Natural killer cell (primary cell): ENCODE measurements around the gene FARP1. TPM values are rescaled to one million over a fixed set of nuclear protein-coding genes. Genes with fewer than 3 reads are reported as not detected.

Experiments used
- ATAC-seq, 3 donors: fragments of 150-1000 bp in 2 of 3; fragments of 200-7000 bp in 1 of 3; cut with Tn5 transposase; 1 replicate in 1 of 3; 2 replicates in 2 of 3; pipeline ENCODE4 v1.10.0; 2021; ENCODE audit warnings: mild to moderate bottlenecking in 2 of 3, moderate library complexity in 2 of 3
- DNase-seq, 2 donors: peaks; one replicate each; pipeline versions ENCODE4 v3.0.0 to v3.0.0-alpha.2; 2013 to 2021; ENCODE audit warnings: mixed read lengths in 1 of 2
- H3K27ac ChIP-seq: one replicate; pipeline ENCODE4 v1.5.1; 2013; ENCODE audit warnings: mild to moderate bottlenecking, low read length
- H3K27me3 ChIP-seq: one replicate; pipeline ENCODE4 v1.6.1; 2013; ENCODE audit warnings: low read length; ENCODE audit not compliant: control insufficient read depth, insufficient read depth
- H3K36me3 ChIP-seq: one replicate; pipeline ENCODE4 v1.6.1; 2013; ENCODE audit warnings: low read length; ENCODE audit not compliant: control insufficient read depth, insufficient read depth
- H3K4me1 ChIP-seq: one replicate; pipeline ENCODE4 v1.6.1; 2013; ENCODE audit warnings: low read length; ENCODE audit not compliant: control insufficient read depth, insufficient read depth
- H3K4me3 ChIP-seq: one replicate; pipeline ENCODE4 v1.5.1; 2013; ENCODE audit warnings: low read length
- H3K9me3 ChIP-seq: one replicate; pipeline ENCODE4 v1.6.1; 2013; ENCODE audit warnings: low read length; ENCODE audit not compliant: control insufficient read depth, insufficient read depth
- H3K27ac Mint-ChIP-seq, 2 donors: one replicate each; pipeline ENCODE4 v1.8.0; 2022; ENCODE audit warnings: mild to moderate bottlenecking in 2 of 2, mixed read lengths in 2 of 2, moderate library complexity in 1 of 2
- H3K27me3 Mint-ChIP-seq, 2 donors: one replicate each; pipeline ENCODE4 v1.8.0; 2022; ENCODE audit warnings: low read depth in 2 of 2, mixed read lengths in 2 of 2
- H3K36me3 Mint-ChIP-seq: one replicate; pipeline ENCODE4 v1.8.0; 2022; ENCODE audit warnings: mixed read lengths
- H3K4me1 Mint-ChIP-seq, 2 donors: one replicate each; pipeline ENCODE4 v1.8.0; 2022; ENCODE audit warnings: mixed read lengths in 2 of 2
- H3K4me3 Mint-ChIP-seq: one replicate; pipeline ENCODE4 v1.8.0; 2022; ENCODE audit warnings: mild to moderate bottlenecking, moderate library complexity, mixed read lengths
- H3K9me3 Mint-ChIP-seq, 2 donors: one replicate each; pipeline ENCODE4 v1.8.0; 2022; ENCODE audit warnings: mixed read lengths in 2 of 2
- CTCF ChIP-seq: fragments of 200-600 bp; IDR thresholded peaks from one replicate; pipeline ENCODE4 v1.8.0; 2022; ENCODE audit warnings: antibody characterized with exemption
- WGBS: methylation state at CpG from one replicate; pipeline ENCODE4 v1.1.7; 2013; ENCODE audit warnings: missing lambda C conversion rate; ENCODE audit not compliant: insufficient coverage; 5-methylcytosine and 5-hydroxymethylcytosine counted together
- intact Hi-C: fragments of 100-400 bp; cut with micrococcal nuclease; formaldehyde crosslinking; loops from one replicate; pipeline ENCODE4 v1.14.2; 2022
- total RNA-seq, 4 donors: library from RNA; stranded (reverse); fragments of 120-200 nt in 1 of 4; gene quantifications; one replicate each; pipeline versions ENCODE4 v1.2.3 to v1.2.4, GENCODE V29; 2013 to 2022

The FARP1 gene
- total RNA-seq, 3 donors from 2014 or later (not counting 1 experiment from before 2014, with no cell fraction given) = 0.71 to 1.2 (median 1.1) TPM

DNA sequence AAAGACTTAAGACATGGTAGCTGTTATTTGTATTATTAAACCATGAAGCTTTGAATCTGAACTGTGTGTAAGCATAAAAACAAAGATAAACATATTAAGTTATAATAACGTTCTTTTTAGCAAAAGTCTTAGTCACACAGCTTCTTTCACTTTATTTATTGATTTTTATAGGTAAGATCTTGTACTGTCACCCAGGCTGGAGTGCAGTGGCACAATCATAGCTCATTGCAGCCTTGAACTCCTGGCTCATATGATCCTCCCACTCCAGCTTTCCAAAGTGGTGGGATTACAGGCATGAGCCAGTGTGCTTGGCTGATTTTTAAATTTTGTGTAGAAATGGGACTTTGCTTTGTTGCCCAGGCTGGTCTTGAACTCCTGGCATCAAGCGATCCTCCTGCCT lies 13.4 kb downstream of the FARP1 start:
- Mint-ChIP-seq H3K4me3 (no peak overlapping the region), H3K27ac (no peak overlapping the region), H3K27me3 (peaks cover 11% of the 10 kb centered on the region in 2 donors), H3K4me1 (no peaks in the 10 kb centered on the region), H3K36me3 (no peaks in the 10 kb centered on the region), H3K9me3 (no peaks in the 10 kb centered on the region)
- no peaks in the 10 kb centered on the region for H3K4me1 ChIP-seq
- H3K9me3 ChIP-seq = no peaks in the 10 kb centered on the region
- no peak overlapping the region for H3K27ac ChIP-seq
- no peak for TF ChIP-seq CTCF
- intact Hi-C loops = no loop called here
- no peaks in the 10 kb centered on the region for H3K27me3 ChIP-seq
- ATAC-seq (no peak), DNase-seq (no peak)
- WGBS = 83% methylated on average over 1 of the region's 2 CpGs
- no peak overlapping the region for H3K4me3 ChIP-seq
- no peaks in the 10 kb centered on the region for H3K36me3 ChIP-seq

- H3K27ac Mint-ChIP-seq = no peak overlapping the region
- DNase-seq (no peak), ATAC-seq (no peak)
- no peak overlapping the region for H3K27ac ChIP-seq
- no peaks in the 10 kb centered on the region for H3K36me3 ChIP-seq
- no peaks in the 10 kb centered on the region for H3K4me1 Mint-ChIP-seq
- H3K9me3 Mint-ChIP-seq = peaks cover 0 to 2% of the 10 kb centered on the region in 2 donors
- no peak for TF ChIP-seq CTCF
- H3K27me3 ChIP-seq = no peaks in the 10 kb centered on the region
- no peak overlapping the region for H3K4me3 ChIP-seq
- intact Hi-C loops = no loop called here
- no peaks in the 10 kb centered on the region for H3K36me3 Mint-ChIP-seq
- no peak overlapping the region for H3K4me3 Mint-ChIP-seq
- no peaks in the 10 kb centered on the region for H3K9me3 ChIP-seq
- no peaks in the 10 kb centered on the region for H3K4me1 ChIP-seq
- H3K27me3 Mint-ChIP-seq = peaks cover 6 to 8% of the 10 kb centered on the region in 2 donors
- WGBS = 74% methylated on average over 7 of the region's 7 CpGs
Observed at GRCh38 chr13:98157188-98157587, 14.3 kb downstream of the FARP1 start.

DNA sequence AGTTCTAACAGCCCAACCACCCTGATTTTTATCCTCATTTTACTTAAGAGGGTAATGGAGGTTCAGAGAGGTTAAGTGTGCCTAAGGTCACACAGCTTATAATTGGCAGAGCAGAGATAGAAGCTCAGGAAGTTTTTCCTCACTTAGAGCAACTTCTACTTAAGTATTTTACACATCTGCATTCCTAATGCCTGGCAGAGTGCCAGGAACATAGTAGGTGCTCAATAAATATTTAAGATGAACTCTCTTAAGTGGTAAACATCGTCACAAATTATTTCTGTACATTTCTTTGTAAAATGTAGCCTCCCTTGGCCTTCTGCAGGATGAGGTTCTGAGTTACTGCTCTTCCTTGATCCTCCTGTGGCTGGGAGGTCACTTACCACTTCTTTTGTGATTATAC lies 14.7 kb downstream of the FARP1 start:
- no peak for ATAC-seq
- DNase-seq = no peak
- no peak overlapping the region for H3K27ac Mint-ChIP-seq
- H3K4me1 Mint-ChIP-seq = no peaks in the 10 kb centered on the region
- no peak overlapping the region for H3K4me3 Mint-ChIP-seq
- H3K9me3 Mint-ChIP-seq = peaks cover 0 to 2% of the 10 kb centered on the region in 2 donors
- H3K36me3 ChIP-seq = no peaks in the 10 kb centered on the region
- peaks cover 4 to 8% of the 10 kb centered on the region in 2 donors for H3K27me3 Mint-ChIP-seq
- no peak for TF ChIP-seq CTCF
- H3K27me3 ChIP-seq = no peaks in the 10 kb centered on the region
- intact Hi-C loops = no loop called here
- H3K4me1 ChIP-seq = no peaks in the 10 kb centered on the region
- no peaks in the 10 kb centered on the region for H3K36me3 Mint-ChIP-seq
- no peak overlapping the region for H3K4me3 ChIP-seq
- WGBS = 70% methylated on average over 1 of the region's 1 CpG
- H3K27ac ChIP-seq = no peak overlapping the region
- H3K9me3 ChIP-seq = no peaks in the 10 kb centered on the region

DNA sequence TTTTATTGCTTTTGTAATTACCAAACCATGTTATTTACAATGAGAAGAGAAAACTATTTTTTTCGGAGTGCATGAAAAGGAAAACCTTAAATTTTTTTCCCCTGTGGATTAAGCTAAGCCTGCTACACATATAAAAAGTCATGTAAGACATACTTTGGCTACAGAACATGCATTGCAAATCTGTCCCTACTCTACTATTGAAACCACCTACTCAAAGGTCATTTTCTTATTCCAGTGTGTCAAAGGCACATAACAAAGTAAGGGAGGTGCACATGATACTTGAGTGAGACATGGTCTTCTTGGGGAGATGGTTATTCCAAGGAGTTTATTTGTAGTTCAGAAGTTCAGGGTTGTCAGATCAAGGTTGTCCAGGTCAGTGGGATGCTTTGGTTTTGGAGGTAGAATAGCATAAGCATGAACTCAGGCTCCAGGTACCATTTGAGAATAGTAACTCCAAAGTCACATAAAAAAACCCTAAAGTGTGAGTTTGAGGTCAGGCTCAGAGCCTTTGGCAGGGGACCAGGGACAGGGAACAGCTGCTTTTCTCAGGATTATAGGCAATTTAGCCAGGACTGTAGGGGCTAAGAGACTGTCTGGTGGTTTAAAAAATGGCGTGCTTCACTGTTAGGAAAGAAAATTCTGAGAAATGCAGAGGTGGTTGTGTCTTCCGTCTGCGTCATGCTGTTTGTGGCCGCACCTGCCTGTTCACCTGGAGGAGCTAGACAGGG lies 15.4 kb downstream of the FARP1 start:
- no peaks in the 10 kb centered on the region for H3K4me1 ChIP-seq
- no peaks in the 10 kb centered on the region for H3K27me3 ChIP-seq
- intact Hi-C loops = no loop called here
- Mint-ChIP-seq H3K36me3 (no peaks in the 10 kb centered on the region), H3K4me3 (no peak overlapping the region), H3K27ac (no peak overlapping the region), H3K9me3 (peaks cover 0 to 2% of the 10 kb centered on the region in 2 donors), H3K4me1 (no peaks in the 10 kb centered on the region), H3K27me3 (peaks cover 0 to 8% of the 10 kb centered on the region in 2 donors)
- no peak for TF ChIP-seq CTCF
- 92% methylated on average over 5 of the region's 5 CpGs for WGBS
- H3K27ac ChIP-seq = no peak overlapping the region
- DNase-seq (no peak), ATAC-seq (no peak)
- no peaks in the 10 kb centered on the region for H3K36me3 ChIP-seq
- H3K4me3 ChIP-seq = no peak overlapping the region
- no peaks in the 10 kb centered on the region for H3K9me3 ChIP-seq
